ENCODE measurements around the gene SEC24D. TPM values are rescaled to one million over a fixed set of nuclear protein-coding genes. Genes with fewer than 3 reads are reported as not detected.

The SEC24D gene
- total RNA-seq, 8 experiments from 2014 or later: 6.2 to 60.3 (median 23.5) TPM

GRCh38 chr4:118774321-118774720 lies 61.6 kb downstream of the SEC24D start:
- in situ Hi-C loops (cut with MboI; ENCODE audit: low pct_unique_long_range_greater_than_20kb in 2 of 9, low sequenced_read_pairs in 9 of 9, unreplicated experiment in 9 of 9): loop anchor here in 2 of 9 experiments (25.0 kb wide), 2 partner anchors 113 to 188 kb away; partner anchors contain the start of gene SYNPO2 (in 1 of the 2)
- Histone ChIP-seq H3K27ac (no peak overlapping the region), H3K4me3 (no peak overlapping the region), H3K4me1 (replicated peaks in 1 of 2) (no peaks in the 10 kb centered on the region)
- no peak for ATAC-seq (replicated peaks in 6 of 8)
- WGBS, 10 experiments: 25 to 88% (median 58%) methylated on average over 1 of the region's 1 CpG; no CpG with 5 or more reads in 2 of the 10 experiments

- Histone ChIP-seq H3K27ac (no peak overlapping the region), H3K4me1 (replicated peaks in 1 of 2) (no peaks in the 10 kb centered on the region), H3K4me3 (no peak overlapping the region)
- in situ Hi-C loops (cut with MboI; ENCODE audit: low pct_unique_long_range_greater_than_20kb in 2 of 9, low sequenced_read_pairs in 9 of 9, unreplicated experiment in 9 of 9): loop anchor here in 2 of 9 experiments (25.0 kb wide), 2 partner anchors 114 to 189 kb away; partner anchors contain the start of gene SYNPO2 (in 1 of the 2)
- peak in 1 of 8 experiments; percentile 30 for ATAC-seq (replicated peaks in 6 of 8)
- WGBS, 10 experiments: 50 to 100% (median 75%) methylated on average over 1 to 2 of the region's 2 CpGs
Measured at GRCh38 chr4:118773429-118773792, 62.5 kb downstream of the SEC24D start.

- Histone ChIP-seq H3K4me3 (no peak overlapping the region), H3K27ac (no peak overlapping the region), H3K4me1 (replicated peaks in 1 of 2) (no peaks in the 10 kb centered on the region)
- 17 to 100% (median 67%) methylated on average over 1 to 3 of the region's 3 CpGs; no CpG with 5 or more reads in 1 of the 10 experiments for WGBS, 10 experiments
- peak in 3 of 8 experiments; percentile 63 to 84 (median 78) for ATAC-seq (replicated peaks in 6 of 8)
- in situ Hi-C loops (cut with MboI; ENCODE audit: low pct_unique_long_range_greater_than_20kb in 2 of 9, low sequenced_read_pairs in 9 of 9, unreplicated experiment in 9 of 9): loop anchor here in 2 of 9 experiments (25.0 kb wide), 2 partner anchors 114 to 189 kb away; partner anchors contain the start of gene SYNPO2 (in 1 of the 2)
Measured at GRCh38 chr4:118772767-118773428, 63.0 kb downstream of the SEC24D start.

- Histone ChIP-seq H3K4me3 (no peak overlapping the region), H3K4me1 (replicated peaks in 1 of 2) (no peaks in the 10 kb centered on the region), H3K27ac (no peak overlapping the region)
- WGBS, 10 experiments: 8 to 71% (median 57%) methylated on average over 4 to 7 of the region's 7 CpGs; no CpG with 5 or more reads in 1 of the 10 experiments
- ATAC-seq (replicated peaks in 6 of 8): peak in 5 of 8 experiments; percentile 53 to 78 (median 59)
- in situ Hi-C loops (cut with MboI; ENCODE audit: low pct_unique_long_range_greater_than_20kb in 2 of 9, low sequenced_read_pairs in 9 of 9, unreplicated experiment in 9 of 9): loop anchor here in 2 of 9 experiments (25.0 kb wide), 2 partner anchors 115 to 190 kb away; partner anchors contain the start of gene SYNPO2 (in 1 of the 2)
Measured at GRCh38 chr4:118772081-118772766, 63.7 kb downstream of the SEC24D start.

- WGBS, 10 experiments: 50 to 100% (median 93%) methylated on average over 1 to 2 of the region's 2 CpGs; no CpG with 5 or more reads in 1 of the 10 experiments
- no peak for ATAC-seq (replicated peaks in 6 of 8)
- H3K27ac ChIP-seq: no peak overlapping the region
- H3K4me1 ChIP-seq (replicated peaks in 1 of 2): no peaks in the 10 kb centered on the region
- in situ Hi-C loops (cut with MboI; ENCODE audit: low pct_unique_long_range_greater_than_20kb in 2 of 9, low sequenced_read_pairs in 9 of 9, unreplicated experiment in 9 of 9): loop anchor here in 2 of 9 experiments (25.0 kb wide), 2 partner anchors 117 to 192 kb away; partner anchors contain the start of gene SYNPO2 (in 1 of the 2)
- no peak overlapping the region for H3K4me3 ChIP-seq
Measured at GRCh38 chr4:118770741-118771187, 65.2 kb downstream of the SEC24D start.

GRCh38 chr4:118769161-118769560 lies 66.8 kb downstream of the SEC24D start:
- ATAC-seq (replicated peaks in 6 of 8): no peak
- in situ Hi-C loops (cut with MboI; ENCODE audit: low pct_unique_long_range_greater_than_20kb in 2 of 9, low sequenced_read_pairs in 9 of 9, unreplicated experiment in 9 of 9): loop anchor here in 3 of 9 experiments (10.0 to 25.0 kb wide), 3 partner anchors 118 to 206 kb away; partner anchors contain the start of gene SYNPO2 (in 1 of the 3)
- H3K27ac ChIP-seq: no peak overlapping the region
- H3K4me1 ChIP-seq (replicated peaks in 1 of 2): no peaks in the 10 kb centered on the region
- 44 to 100% (median 72%) methylated on average over 1 to 4 of the region's 4 CpGs for WGBS, 10 experiments
- H3K4me3 ChIP-seq: no peak overlapping the region

- no peak for ATAC-seq (replicated peaks in 6 of 8)
- in situ Hi-C loops (cut with MboI; ENCODE audit: low pct_unique_long_range_greater_than_20kb in 2 of 9, low sequenced_read_pairs in 9 of 9, unreplicated experiment in 9 of 9): loop anchor here in 3 of 9 experiments (10.0 to 25.0 kb wide), 3 partner anchors 120 to 208 kb away; partner anchors contain the start of gene SYNPO2 (in 1 of the 3)
- WGBS, 10 experiments: 70 to 100% (median 88%) methylated on average over 1 to 5 of the region's 6 CpGs; no CpG with 5 or more reads in 2 of the 10 experiments
- Histone ChIP-seq H3K4me3 (no peak overlapping the region), H3K4me1 (replicated peaks in 1 of 2) (no peaks in the 10 kb centered on the region), H3K27ac (no peak overlapping the region)
Measured at GRCh38 chr4:118767109-118767508, 68.8 kb downstream of the SEC24D start.

GRCh38 chr4:118765399-118765798 lies 70.5 kb downstream of the SEC24D start:
- no peak overlapping the region for H3K27ac ChIP-seq
- H3K4me3 ChIP-seq: no peak overlapping the region
- ATAC-seq (replicated peaks in 6 of 8): peak in 3 of 8 experiments; percentile 43 to 96 (median 92)
- in situ Hi-C loops (cut with MboI; ENCODE audit: low pct_unique_long_range_greater_than_20kb in 2 of 9, low sequenced_read_pairs in 9 of 9, unreplicated experiment in 9 of 9): loop anchor here in 3 of 9 experiments (10.0 to 25.0 kb wide), 3 partner anchors 122 to 209 kb away; partner anchors contain the start of gene SYNPO2 (in 1 of the 3)
- H3K4me1 ChIP-seq (replicated peaks in 1 of 2): no peaks in the 10 kb centered on the region
- WGBS, 10 experiments: 0 to 91% (median 71%) methylated on average over 1 of the region's 1 CpG; no CpG with 5 or more reads in 3 of the 10 experiments

- H3K27ac ChIP-seq: no peak overlapping the region
- H3K4me3 ChIP-seq: no peak overlapping the region
- 7 to 100% (median 91%) methylated on average over 1 to 3 of the region's 3 CpGs for WGBS, 10 experiments
- ATAC-seq (replicated peaks in 6 of 8): peak in 1 of 8 experiments; percentile 22
- no peaks in the 10 kb centered on the region for H3K4me1 ChIP-seq (replicated peaks in 1 of 2)
- in situ Hi-C loops (cut with MboI; ENCODE audit: low pct_unique_long_range_greater_than_20kb in 2 of 9, low sequenced_read_pairs in 9 of 9, unreplicated experiment in 9 of 9): loop anchor here in 3 of 9 experiments (10.0 to 25.0 kb wide), 3 partner anchors 124 to 212 kb away; partner anchors contain the start of gene SYNPO2 (in 1 of the 3)
Measured at GRCh38 chr4:118762730-118763477, 73.0 kb downstream of the SEC24D start.

GRCh38 chr4:118762155-118762554 lies 73.8 kb downstream of the SEC24D start:
- ATAC-seq (replicated peaks in 6 of 8): peak in 1 of 8 experiments; percentile 23
- in situ Hi-C loops (cut with MboI; ENCODE audit: low pct_unique_long_range_greater_than_20kb in 2 of 9, low sequenced_read_pairs in 9 of 9, unreplicated experiment in 9 of 9): loop anchor here in 3 of 9 experiments (10.0 to 25.0 kb wide), 3 partner anchors 125 to 213 kb away; partner anchors contain the start of gene SYNPO2 (in 1 of the 3)
- Histone ChIP-seq H3K27ac (no peak overlapping the region), H3K4me1 (replicated peaks in 1 of 2) (no peaks in the 10 kb centered on the region), H3K4me3 (no peak overlapping the region)
- WGBS, 10 experiments: 27 to 100% (median 93%) methylated on average over 1 to 5 of the region's 5 CpGs; no CpG with 5 or more reads in 2 of the 10 experiments

GRCh38 chr4:118761397-118762016 lies 74.4 kb downstream of the SEC24D start:
- in situ Hi-C loops (cut with MboI; ENCODE audit: low pct_unique_long_range_greater_than_20kb in 2 of 9, low sequenced_read_pairs in 9 of 9, unreplicated experiment in 9 of 9): loop anchor here in 3 of 9 experiments (10.0 to 25.0 kb wide), 3 partner anchors 126 to 213 kb away; partner anchors contain the start of gene SYNPO2 (in 1 of the 3)
- Histone ChIP-seq H3K4me1 (replicated peaks in 1 of 2) (no peaks in the 10 kb centered on the region), H3K27ac (no peak overlapping the region), H3K4me3 (no peak overlapping the region)
- WGBS, 10 experiments: 69 to 100% (median 98%) methylated on average over 1 to 2 of the region's 2 CpGs
- no peak for ATAC-seq (replicated peaks in 6 of 8)

All from motor neuron (in vitro differentiated cells).